Keratinocyte (primary cell): Measurements from ENCODE around the gene SPATA12. TPM values are rescaled to one million over a fixed set of nuclear protein-coding genes. Genes with fewer than 3 reads are reported as not detected.

ENCODE experiments used
- DNase-seq: peaks from one replicate; pipeline ENCODE4 v3.0.0-alpha.2; 2011; ENCODE audit warnings: low read depth, missing footprints, low spot score
- FAIRE-seq: peaks from 2 replicates; lab custom pipeline; 2011; peaks lifted over from hg19 to GRCh38; lab: Jason Lieb, UNC
- H2AFZ ChIP-seq: 2 replicates; pipeline ENCODE4 v1.6.0; 2012; ENCODE audit warnings: low read length, control low read depth, inconsistent platforms; ENCODE audit not compliant: control insufficient read depth
- H3K27ac ChIP-seq: 2 replicates; pipeline ENCODE4 v1.5.1; 2011; ENCODE audit warnings: low read length; ENCODE audit not compliant: control insufficient read depth, insufficient read depth
- H3K27me3 ChIP-seq: 3 replicates; pipeline ENCODE4 v1.6.0; 2011; ENCODE audit warnings: low read length; ENCODE audit not compliant: control insufficient read depth, insufficient read depth; ENCODE audit errors: extremely low read depth
- H3K36me3 ChIP-seq, 2 experiments: 2 replicates in 1 of 2; 3 replicates in 1 of 2; pipeline ENCODE4 v1.5.1; 2011; ENCODE audit warnings: low read length in 2 of 2, mild to moderate bottlenecking in 1 of 2; ENCODE audit not compliant: control insufficient read depth in 2 of 2, insufficient read depth in 2 of 2; ENCODE audit errors: extremely low read depth in 1 of 2
- H3K4me1 ChIP-seq: 3 replicates; pipeline ENCODE4 v1.5.1; 2011; ENCODE audit warnings: low read length; ENCODE audit not compliant: control insufficient read depth, insufficient read depth; ENCODE audit errors: extremely low read depth
- H3K4me2 ChIP-seq: 3 replicates; pipeline ENCODE4 v1.6.0; 2011; ENCODE audit warnings: low read depth, low read length; ENCODE audit not compliant: control insufficient read depth, insufficient read depth; ENCODE audit errors: extremely low read depth
- H3K4me3 ChIP-seq, 3 experiments: fragments of 200-600 bp in 1 of 3; sonication (generic) in 1 of 3; 2 replicates in 2 of 3; 3 replicates in 1 of 3; pipeline ENCODE4 v1.5.1; 2011 to 2016; ENCODE audit warnings: low read length in 3 of 3, mild to moderate bottlenecking in 3 of 3, control low read depth in 2 of 3, inconsistent platforms in 1 of 3, low read depth in 1 of 3, mixed read lengths in 1 of 3, mixed run types in 1 of 3, moderate library complexity in 1 of 3; ENCODE audit not compliant: control insufficient read depth in 2 of 3, insufficient read depth in 2 of 3; ENCODE audit errors: extremely low read depth in 1 of 3
- H3K79me2 ChIP-seq: 2 replicates; pipeline ENCODE4 v1.6.0; 2012; ENCODE audit warnings: low read length; ENCODE audit not compliant: control insufficient read depth, insufficient read depth
- H3K9ac ChIP-seq: 3 replicates; pipeline ENCODE4 v1.6.0; 2011; ENCODE audit warnings: low read length; ENCODE audit not compliant: control insufficient read depth, insufficient read depth; ENCODE audit errors: extremely low read depth
- H3K9me1 ChIP-seq: 3 replicates; pipeline ENCODE4 v1.6.0; 2011; ENCODE audit warnings: low read length; ENCODE audit not compliant: control insufficient read depth, insufficient read depth; ENCODE audit errors: extremely low read depth
- H3K9me3 ChIP-seq: 2 replicates; pipeline ENCODE4 v1.5.1; 2012; ENCODE audit warnings: low read depth, low read length; ENCODE audit not compliant: control insufficient read depth
- H4K20me1 ChIP-seq: 3 replicates; pipeline ENCODE4 v1.6.0; 2011; ENCODE audit warnings: low read length; ENCODE audit not compliant: control insufficient read depth, insufficient read depth; ENCODE audit errors: extremely low read depth
- EZH2 ChIP-seq: IDR thresholded peaks from one replicate; pipeline ENCODE4 v1.6.1; 2012; ENCODE audit warnings: inconsistent platforms, mild to moderate bottlenecking, low read length, moderate library complexity
- dilution Hi-C: fragments of 300-500 bp; cut with MboI; formaldehyde crosslinking; loops from one replicate; pipeline ENCODE4 v1.7.0; 2020; ENCODE audit warnings: low sequenced_read_pairs; ENCODE audit not compliant: extremely low pct_ligation_motif_present
- polyA plus RNA-seq, 5 experiments: library from polyadenylated mRNA; depleted of rRNA in 3 of 5; stranded (reverse) in 3 of 5; stranded (forward) in 1 of 5; unstranded in 1 of 5; fragments of >200 nt; gene quantifications; 1 replicate in 1 of 5; 2 replicates in 3 of 5; 3 replicates in 1 of 5; pipeline versions ENCODE4 v1.2.1 to v1.2.3, GENCODE V29; 2011 to 2012; ENCODE audit warnings: missing spikeins in 2 of 5, low read depth in 1 of 5, low replicate concordance in 1 of 5
- TF ChIP-seq, protein P1 (sequence below), 3 experiments: IDR thresholded peaks in 1 of 3; conservative IDR thresholded peaks in 1 of 3; optimal IDR thresholded peaks in 1 of 3; 2 replicates in 2 of 3; 3 replicates in 1 of 3; pipeline versions ENCODE3 to v1.5.1; 2011; ENCODE audit warnings: low read length in 3 of 3, mild to moderate bottlenecking in 3 of 3, moderate library complexity in 2 of 3, control low read depth in 1 of 3, inconsistent platforms in 1 of 3; ENCODE audit not compliant: insufficient read depth in 2 of 3; ENCODE audit errors: extremely low read depth in 1 of 3

The SPATA12 gene
- polyA plus RNA-seq, 1 donor (not counting 4 experiments of a cell fraction or from before 2014, with no cell fraction given), result 0.08 TPM

DNA sequence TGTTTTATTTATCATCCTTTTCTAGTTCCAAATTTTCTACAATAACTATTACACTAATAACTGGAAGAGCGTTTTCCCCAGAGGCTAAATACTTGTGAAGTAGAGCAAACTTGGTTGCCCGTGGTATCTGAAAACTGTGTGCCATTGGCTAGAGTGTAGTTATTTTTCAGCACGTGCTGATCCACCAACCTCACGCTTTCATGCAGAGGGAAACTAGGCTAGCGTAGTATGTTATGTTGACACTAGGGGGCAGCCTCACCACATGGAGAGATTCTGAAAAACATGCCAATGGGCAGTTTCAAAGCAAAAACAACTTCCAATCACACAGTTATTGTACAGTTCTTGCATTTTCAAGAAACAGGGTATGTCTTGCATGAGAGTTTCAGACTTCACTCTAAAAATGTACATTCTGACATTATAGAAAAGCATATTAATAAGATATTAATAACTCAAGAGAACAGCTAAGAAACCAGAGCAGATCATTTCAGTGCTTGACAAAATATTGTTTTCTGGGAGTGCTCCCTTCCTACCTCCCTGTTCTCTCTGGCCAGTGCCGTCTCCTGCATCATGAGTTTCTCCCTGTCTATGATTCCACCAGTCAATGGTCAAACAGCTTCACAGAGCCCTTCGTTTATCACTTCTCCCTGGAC is 39.7 kb downstream of the SPATA12 start:
- Histone ChIP-seq H3K9me1 (no peaks in the 10 kb centered on the region), H3K27me3 (no peaks in the 10 kb centered on the region), H3K4me2 (no peak overlapping the region), H2AFZ (no peak overlapping the region), H3K9me3 (no peaks in the 10 kb centered on the region), H3K36me3 (no peaks in the 10 kb centered on the region), H3K4me3 (no peak overlapping the region), H4K20me1 (no peaks in the 10 kb centered on the region), H3K79me2 (no peaks in the 10 kb centered on the region), H3K4me1 (peaks cover 7% of the 10 kb centered on the region), H3K27ac (no peak overlapping the region), H3K9ac (no peak overlapping the region)
- DNase-seq (no peak), FAIRE-seq (peak; percentile 89)
- dilution Hi-C loops, result no loop called here
- TF ChIP-seq EZH2, result no peak
- TF ChIP-seq, protein P1, sequence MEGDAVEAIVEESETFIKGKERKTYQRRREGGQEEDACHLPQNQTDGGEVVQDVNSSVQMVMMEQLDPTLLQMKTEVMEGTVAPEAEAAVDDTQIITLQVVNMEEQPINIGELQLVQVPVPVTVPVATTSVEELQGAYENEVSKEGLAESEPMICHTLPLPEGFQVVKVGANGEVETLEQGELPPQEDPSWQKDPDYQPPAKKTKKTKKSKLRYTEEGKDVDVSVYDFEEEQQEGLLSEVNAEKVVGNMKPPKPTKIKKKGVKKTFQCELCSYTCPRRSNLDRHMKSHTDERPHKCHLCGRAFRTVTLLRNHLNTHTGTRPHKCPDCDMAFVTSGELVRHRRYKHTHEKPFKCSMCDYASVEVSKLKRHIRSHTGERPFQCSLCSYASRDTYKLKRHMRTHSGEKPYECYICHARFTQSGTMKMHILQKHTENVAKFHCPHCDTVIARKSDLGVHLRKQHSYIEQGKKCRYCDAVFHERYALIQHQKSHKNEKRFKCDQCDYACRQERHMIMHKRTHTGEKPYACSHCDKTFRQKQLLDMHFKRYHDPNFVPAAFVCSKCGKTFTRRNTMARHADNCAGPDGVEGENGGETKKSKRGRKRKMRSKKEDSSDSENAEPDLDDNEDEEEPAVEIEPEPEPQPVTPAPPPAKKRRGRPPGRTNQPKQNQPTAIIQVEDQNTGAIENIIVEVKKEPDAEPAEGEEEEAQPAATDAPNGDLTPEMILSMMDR (optimal IDR thresholded peaks at IDR 0.05 in 1 of 3, IDR thresholded peaks at IDR 0.05 in 1 of 3, conservative IDR thresholded peaks at IDR 0.05 in 1 of 3; ENCODE audit: extremely low read depth in 1 of 3, insufficient read depth in 2 of 3, low read length in 3 of 3), result peak; percentile 76 to 90 (median 85)

DNA sequence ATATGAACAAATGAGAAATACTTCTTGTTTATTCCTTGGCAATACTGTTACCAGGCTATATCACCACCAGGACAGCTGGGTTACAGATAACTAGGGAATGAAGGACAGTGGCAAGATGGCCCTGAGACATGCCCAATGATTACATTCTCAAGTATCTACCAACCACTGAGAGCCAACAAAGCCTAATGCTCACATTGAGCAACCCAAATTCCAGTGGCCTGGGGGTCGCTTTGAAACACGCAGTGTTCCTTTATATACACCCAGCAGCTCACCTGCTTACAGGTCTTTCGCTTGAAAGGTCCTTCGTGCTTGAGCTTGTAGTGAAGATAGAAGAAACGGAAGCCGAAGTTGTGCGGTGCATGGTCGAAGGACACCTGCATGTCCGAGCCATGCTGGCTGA is 45.1 kb downstream of the SPATA12 start:
- no peak overlapping the region for H3K4me2 ChIP-seq
- no peak for DNase-seq
- no peak overlapping the region for H3K4me3 ChIP-seq
- H3K9me3 ChIP-seq, result no peaks in the 10 kb centered on the region
- no peaks in the 10 kb centered on the region for H3K4me1 ChIP-seq
- TF ChIP-seq, protein P1 (optimal IDR thresholded peaks at IDR 0.05 in 1 of 3, IDR thresholded peaks at IDR 0.05 in 1 of 3, conservative IDR thresholded peaks at IDR 0.05 in 1 of 3; ENCODE audit: extremely low read depth in 1 of 3, insufficient read depth in 2 of 3, low read length in 3 of 3), result no peak
- no peak for TF ChIP-seq EZH2
- no peak for FAIRE-seq
- no peak overlapping the region for H2AFZ ChIP-seq
- H3K79me2 ChIP-seq, result no peaks in the 10 kb centered on the region
- no peaks in the 10 kb centered on the region for H3K9me1 ChIP-seq
- no peak overlapping the region for H3K27ac ChIP-seq
- no peak overlapping the region for H3K9ac ChIP-seq
- H3K27me3 ChIP-seq, result no peaks in the 10 kb centered on the region
- dilution Hi-C loops, result no loop called here
- H3K36me3 ChIP-seq, result no peaks in the 10 kb centered on the region
- H4K20me1 ChIP-seq, result no peaks in the 10 kb centered on the region
